A673 (cell line): ENCODE measurements around the gene NRDC. TPM values are rescaled to one million over a fixed set of nuclear protein-coding genes. Genes with fewer than 3 reads are reported as not detected.

ENCODE experiments used
- BruUV-seq: library from RNA; stranded (reverse); fragments of 400-500 nt; replicated peaks from 2 replicates; lab custom pipeline; 2021; lab: Mats Ljungman, UMichigan
- CTCF ChIA-PET: fragments of 300-600 bp; sonication (Branson Sonifier 250); formaldehyde crosslinking; loops from one replicate; lab custom pipeline; 2022; ENCODE audit warnings: antibody characterized with exemption; lab: Charles Lee
- POLR2A ChIA-PET: fragments of 300-600 bp; sonication (Branson Sonifier 250); formaldehyde crosslinking; loops from one replicate; lab custom pipeline; 2022; ENCODE audit warnings: antibody characterized with exemption; ENCODE audit not compliant: low non-redundant PET; lab: Charles Lee
- DNase-seq: peaks from one replicate; pipeline ENCODE4 v3.0.0-alpha.2; 2015; ENCODE audit warnings: low spot score
- H3K27ac ChIP-seq: fragments of 200-600 bp; sonication (generic); 2 replicates; pipeline ENCODE4 v1.5.1; 2016; ENCODE audit warnings: mixed run types, low read depth, mild to moderate bottlenecking, mixed read lengths, antibody characterized with exemption, low read length; ENCODE audit not compliant: poor library complexity, severe bottlenecking
- H3K27me3 ChIP-seq: fragments of 200-600 bp; sonication (generic); replicated peaks from 2 replicates; pipeline ENCODE4 v1.6.1; 2017; ENCODE audit warnings: mixed run types, low read depth, mild to moderate bottlenecking, mixed read lengths, antibody characterized with exemption, low read length; ENCODE audit not compliant: insufficient read depth, poor library complexity
- H3K36me3 ChIP-seq: fragments of 200-600 bp; sonication (generic); 2 replicates; pipeline ENCODE4 v1.6.1; 2016; ENCODE audit warnings: mixed run types, mild to moderate bottlenecking, mixed read lengths, antibody characterized with exemption, low read length; ENCODE audit not compliant: insufficient read depth, poor library complexity, severe bottlenecking
- H3K4me1 ChIP-seq: fragments of 200-600 bp; sonication (generic); 2 replicates; pipeline ENCODE4 v1.6.1; 2017; ENCODE audit warnings: mixed run types, mild to moderate bottlenecking, mixed read lengths, antibody characterized with exemption, low read length; ENCODE audit not compliant: insufficient read depth, poor library complexity, severe bottlenecking
- H3K4me3 ChIP-seq: fragments of 200-600 bp; sonication (generic); 2 replicates; pipeline ENCODE4 v1.5.1; 2016; ENCODE audit warnings: low read depth, mixed run types, mild to moderate bottlenecking, mixed read lengths, low read length; ENCODE audit not compliant: poor library complexity, severe bottlenecking
- H3K9me3 ChIP-seq: fragments of 200-600 bp; sonication (generic); 2 replicates; pipeline ENCODE4 v1.6.1; 2016; ENCODE audit warnings: mixed run types, low read depth, mild to moderate bottlenecking, mixed read lengths, antibody characterized with exemption, low read length; ENCODE audit not compliant: poor library complexity, severe bottlenecking
- EZH2 ChIP-seq: fragments of 200-600 bp; sonication (generic); IDR thresholded peaks from 2 replicates; pipeline ENCODE4 v1.6.1; 2017; ENCODE audit warnings: borderline replicate concordance, low read depth, mild to moderate bottlenecking, mixed read lengths, antibody characterized with exemption, low read length; ENCODE audit not compliant: poor library complexity, severe bottlenecking
- intact Hi-C: fragments of 100-400 bp; cut with micrococcal nuclease; formaldehyde crosslinking; loops from one replicate; pipeline ENCODE4 v1.10.0; 2022; ENCODE audit not compliant: unreplicated experiment
- total RNA-seq: library from RNA; stranded (reverse); gene quantifications from 2 replicates; pipeline ENCODE4 v1.2.3, GENCODE V29; 2021
- TF ChIP-seq, protein P1 (sequence below): fragments of 300-800, 200-600 bp; sonication (generic); conservative IDR thresholded peaks from 2 replicates; pipeline ENCODE4 v1.5.1; 2017; ENCODE audit warnings: low read depth, mild to moderate bottlenecking, antibody characterized with exemption, low read length, moderate library complexity, mixed read lengths

The NRDC gene
- total RNA-seq, 1 experiment from 2014 or later = 1,009 TPM

DNA sequence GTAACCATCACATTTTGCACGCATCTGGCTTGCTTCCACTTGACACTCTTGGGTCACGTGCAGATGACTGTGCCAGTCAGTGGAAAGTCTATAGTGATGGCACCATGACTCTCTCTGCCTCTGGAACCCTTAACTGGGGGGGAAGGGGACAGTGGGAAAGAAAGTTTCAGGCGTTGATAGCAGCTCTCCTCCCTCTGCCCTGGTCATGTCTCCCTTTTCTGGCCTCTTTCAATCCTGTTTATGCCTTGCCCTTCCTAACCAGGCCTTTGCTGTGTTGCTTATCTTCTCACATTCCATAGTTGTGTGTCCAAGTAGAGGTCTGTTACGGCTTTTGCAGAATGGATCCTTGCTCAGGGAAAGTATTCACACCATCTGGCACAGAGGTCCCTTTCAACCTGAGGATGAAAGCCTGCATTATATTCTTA is 93.5 kb downstream of the NRDC start:
- TF ChIP-seq, protein P1, sequence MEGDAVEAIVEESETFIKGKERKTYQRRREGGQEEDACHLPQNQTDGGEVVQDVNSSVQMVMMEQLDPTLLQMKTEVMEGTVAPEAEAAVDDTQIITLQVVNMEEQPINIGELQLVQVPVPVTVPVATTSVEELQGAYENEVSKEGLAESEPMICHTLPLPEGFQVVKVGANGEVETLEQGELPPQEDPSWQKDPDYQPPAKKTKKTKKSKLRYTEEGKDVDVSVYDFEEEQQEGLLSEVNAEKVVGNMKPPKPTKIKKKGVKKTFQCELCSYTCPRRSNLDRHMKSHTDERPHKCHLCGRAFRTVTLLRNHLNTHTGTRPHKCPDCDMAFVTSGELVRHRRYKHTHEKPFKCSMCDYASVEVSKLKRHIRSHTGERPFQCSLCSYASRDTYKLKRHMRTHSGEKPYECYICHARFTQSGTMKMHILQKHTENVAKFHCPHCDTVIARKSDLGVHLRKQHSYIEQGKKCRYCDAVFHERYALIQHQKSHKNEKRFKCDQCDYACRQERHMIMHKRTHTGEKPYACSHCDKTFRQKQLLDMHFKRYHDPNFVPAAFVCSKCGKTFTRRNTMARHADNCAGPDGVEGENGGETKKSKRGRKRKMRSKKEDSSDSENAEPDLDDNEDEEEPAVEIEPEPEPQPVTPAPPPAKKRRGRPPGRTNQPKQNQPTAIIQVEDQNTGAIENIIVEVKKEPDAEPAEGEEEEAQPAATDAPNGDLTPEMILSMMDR = no peak
- TF ChIP-seq EZH2 = no peak
- no peaks in the 10 kb centered on the region for H3K4me1 ChIP-seq
- ChIA-PET POLR2A (interaction anchor here (0.5 kb wide), 1 partner anchor 29 kb away, joined by 3 read pairs; no protein-coding TSS in a partner anchor), CTCF (interaction anchor here (0.6 kb wide), 1 partner anchor 141 kb away, joined by 3 read pairs; no protein-coding TSS in a partner anchor)
- H3K36me3 ChIP-seq = peaks cover 58% of the 10 kb centered on the region
- no TSS peak for BruUV-seq
- no peaks in the 10 kb centered on the region for H3K9me3 ChIP-seq
- H3K27ac ChIP-seq = no peak overlapping the region
- intact Hi-C loops = no loop called here
- no peak overlapping the region for H3K4me3 ChIP-seq
- DNase-seq = no peak
- no peaks in the 10 kb centered on the region for H3K27me3 ChIP-seq

DNA sequence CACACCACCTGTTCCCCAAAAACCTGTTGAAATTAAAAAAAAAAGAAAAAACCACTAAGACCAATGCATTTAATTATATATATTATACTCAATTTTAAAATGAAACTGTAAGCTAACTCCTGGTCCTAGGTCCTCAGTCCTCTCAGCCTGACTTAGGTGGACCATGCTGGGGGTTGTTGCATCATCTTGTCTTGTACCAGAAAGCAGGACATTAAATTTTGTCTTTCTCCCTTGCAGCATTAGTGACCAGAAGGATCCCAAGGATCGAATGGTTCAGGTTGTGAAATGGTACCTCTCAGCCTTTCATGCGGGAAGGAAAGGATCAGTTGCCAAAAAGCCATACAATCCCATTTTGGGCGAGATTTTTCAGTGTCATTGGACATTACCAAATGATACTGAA is 97.6 kb downstream of the NRDC start:
- Histone ChIP-seq H3K36me3 (peaks cover 21% of the 10 kb centered on the region), H3K27me3 (no peaks in the 10 kb centered on the region), H3K9me3 (no peaks in the 10 kb centered on the region), H3K4me1 (no peaks in the 10 kb centered on the region), H3K27ac (no peak overlapping the region), H3K4me3 (no peak overlapping the region)
- ChIA-PET POLR2A (no interaction called here), CTCF (no interaction called here)
- intact Hi-C loops = no loop called here
- TF ChIP-seq, protein P1 = no peak
- no peak for TF ChIP-seq EZH2
- BruUV-seq = no TSS peak
- no peak for DNase-seq

DNA sequence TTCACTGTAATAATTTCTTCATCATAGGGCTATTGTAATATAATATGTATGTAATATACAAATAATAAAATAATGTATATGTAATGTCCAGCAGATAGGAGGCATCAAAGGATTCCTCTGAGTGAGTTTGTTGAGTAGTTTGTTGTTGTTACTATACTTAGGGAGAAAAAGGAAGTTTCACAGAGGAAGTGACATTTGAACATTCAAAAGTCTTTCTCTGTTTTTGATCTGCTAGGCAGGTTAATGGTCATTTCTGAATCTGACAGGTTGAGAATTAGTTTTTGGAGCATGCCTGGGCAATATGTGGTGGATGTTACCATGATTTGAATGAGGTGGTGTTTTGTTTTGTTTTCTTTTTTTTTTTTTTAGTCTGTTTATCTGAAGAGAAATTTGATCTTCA is 102.1 kb downstream of the NRDC start:
- no peak for DNase-seq
- CTCF ChIA-PET = no interaction called here
- no TSS peak for BruUV-seq
- no peaks in the 10 kb centered on the region for H3K9me3 ChIP-seq
- POLR2A ChIA-PET = no interaction called here
- H3K27ac ChIP-seq = no peak overlapping the region
- no peaks in the 10 kb centered on the region for H3K27me3 ChIP-seq
- intact Hi-C loops = no loop called here
- no peak for TF ChIP-seq EZH2
- TF ChIP-seq, protein P1 = no peak
- H3K4me3 ChIP-seq = no peak overlapping the region
- peaks cover 24% of the 10 kb centered on the region for H3K36me3 ChIP-seq
- no peaks in the 10 kb centered on the region for H3K4me1 ChIP-seq
